Measurements from ENCODE around the gene COL18A1. TPM values are rescaled to one million over a fixed set of nuclear protein-coding genes. Genes with fewer than 3 reads are reported as not detected.

The COL18A1 gene
- total and polyA plus RNA-seq, 2 of the 8 experiments (the other 6 are each of a cell fraction or from before 2014, with no cell fraction given) = 145 to 201 TPM

DNA sequence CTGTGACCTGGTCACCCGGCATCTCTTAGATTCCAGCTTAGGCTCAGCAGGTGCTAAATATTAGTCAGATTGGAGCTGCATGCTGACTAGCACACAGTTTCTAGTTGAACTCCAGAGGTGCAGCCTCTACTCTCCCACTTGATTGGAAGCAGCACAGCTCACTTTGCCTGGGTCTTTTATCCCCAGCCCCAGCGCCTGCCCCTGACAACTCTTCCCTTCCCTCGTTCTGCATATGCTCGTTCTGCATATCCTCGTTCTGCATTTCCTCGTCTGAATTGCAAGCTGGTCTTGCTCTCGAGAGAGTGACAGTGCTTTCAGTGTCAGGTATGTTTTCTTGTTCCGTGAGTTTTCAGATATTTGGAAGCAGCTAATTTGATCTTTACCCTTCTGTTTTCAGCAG, 11.7 kb downstream of the COL18A1 start:
- CTCF ChIA-PET (ENCODE audit: partially characterized antibody) = interaction anchor here (0.9 to 5.4 kb wide), 5 partner anchors 9 to 73 kb away, joined by 3 to 32 read pairs (median 3); no protein-coding TSS in a partner anchor
- POLR2A ChIA-PET (ENCODE audit: partially characterized antibody) = interaction anchor here (1.0 to 3.9 kb wide), 6 partner anchors 8 to 108 kb away, joined by 3 to 17 read pairs (median 5); no protein-coding TSS in a partner anchor

More for the DNA sequence above, 11.7 kb downstream of the COL18A1 start:
- H2BK120ac ChIP-seq (replicated peaks; ENCODE audit: low read depth, low read length) = no peak overlapping the region
- DNase-seq (ENCODE audit: low read depth in 1 of 2, low spot score in 2 of 2) (no peak), FAIRE-seq (no peak)
- H2AK5ac ChIP-seq (ENCODE audit: low read depth, low read length) = no peak overlapping the region
- H3K4me3 ChIP-seq (ENCODE audit: extremely low read depth in 1 of 4, insufficient read depth in 2 of 4, low read depth in 3 of 4, low read length in 4 of 4) = no peak overlapping the region
- H3K27me3 ChIP-seq (replicated peaks in 1 of 4; ENCODE audit: control insufficient read depth in 3 of 4, extremely low read depth in 1 of 4, insufficient read depth in 3 of 4, low read length in 3 of 4) = no peaks in the 10 kb centered on the region
- no peak overlapping the region for H3K9ac ChIP-seq (replicated peaks in 1 of 4; ENCODE audit: extremely low read depth in 1 of 4, low read depth in 3 of 4, low read length in 3 of 4)
- no peak overlapping the region for H3K56ac ChIP-seq (replicated peaks; ENCODE audit: insufficient read length, low read depth, low read length)
- H4K91ac ChIP-seq (replicated peaks; ENCODE audit: insufficient read length, low read length) = no peak overlapping the region
- no peak overlapping the region for H4K5ac ChIP-seq (ENCODE audit: insufficient read length, low read depth, low read length)
- no peak overlapping the region for H3K23ac ChIP-seq (ENCODE audit: insufficient read length)
- no peaks in the 10 kb centered on the region for H3K23me2 ChIP-seq (ENCODE audit: low read depth, low read length)
- H2BK5ac ChIP-seq (ENCODE audit: low read depth, low read length) = no peak overlapping the region
- H2AFZ ChIP-seq (ENCODE audit: low read length) = no peak overlapping the region
- H2BK12ac ChIP-seq (ENCODE audit: low read depth, low read length) = peak overlapping the region; percentile 75; the same call in 1 of the 2 replicates
- no peak overlapping the region for H3K4ac ChIP-seq (replicated peaks; ENCODE audit: insufficient read length, low read depth, low read length)
- no peak for TF ChIP-seq BACH1 (IDR thresholded peaks at IDR 0.05; ENCODE audit: low read length)
- TF ChIP-seq SIN3A (conservative IDR thresholded peaks at IDR 0.05 in 1 of 2, IDR thresholded peaks at IDR 0.05 in 1 of 2; ENCODE audit: low read depth in 1 of 2, low read length in 2 of 2) = 0 out of 4 replicates have a peak, but pooled peaks of 1 of the 2 experiments have one; percentile 34
- H3K18ac ChIP-seq (ENCODE audit: extremely low read depth, low read length) = peak overlapping the region; percentile 60
- peaks cover 32% of the 10 kb centered on the region for H3K79me1 ChIP-seq (ENCODE audit: low read depth, low read length)
- H3K36me3 ChIP-seq (ENCODE audit: control insufficient read depth in 2 of 4, insufficient read depth in 4 of 4, low read length in 3 of 4) = peaks cover 0 to 4% (median 0%) of the 10 kb centered on the region in 4 experiments; a peak in 2 of 8 replicates
- peaks cover 55 to 71% of the 10 kb centered on the region in 2 experiments for H4K20me1 ChIP-seq (replicated peaks in 1 of 2; ENCODE audit: control insufficient read depth in 1 of 2, insufficient read depth in 2 of 2, low read length in 2 of 2)
- peak overlapping the region in 1 of 2 experiments; percentile 37; a peak in 2 of 4 replicates for H3K4me2 ChIP-seq (ENCODE audit: insufficient read depth in 1 of 2, low read depth in 2 of 2, low read length in 2 of 2)
- H2BK15ac ChIP-seq (ENCODE audit: low read length) = no peak overlapping the region
- no peak overlapping the region for H3K27ac ChIP-seq (ENCODE audit: low read depth, low read length)
- peaks cover 50 to 100% of the 10 kb centered on the region in 2 experiments for H3K79me2 ChIP-seq (ENCODE audit: control insufficient read depth in 1 of 2, insufficient read depth in 2 of 2, low read length in 2 of 2)
- H4K8ac ChIP-seq (ENCODE audit: extremely low read depth, insufficient read depth, low read length) = no peak overlapping the region
- H2BK20ac ChIP-seq (ENCODE audit: low read length) = no peak overlapping the region
- no peak overlapping the region for H3K14ac ChIP-seq (ENCODE audit: insufficient read length)
- 44% methylated on average over 8 of the region's 8 CpGs; no CpG with 5 or more reads in 1 of the 2 experiments for WGBS, 2 experiments (ENCODE audit: extremely low coverage in 1 of 2, insufficient coverage in 1 of 2, insufficient read length in 1 of 2, insufficient replicate concordance in 2 of 2, low coverage in 1 of 2, low lambda C conversion rate in 2 of 2, missing lambda C conversion rate in 1 of 2)
- peaks cover 4 to 41% (median 29%) of the 10 kb centered on the region in 4 experiments for H3K4me1 ChIP-seq (replicated peaks in 1 of 4; ENCODE audit: control insufficient read depth in 3 of 4, insufficient read depth in 4 of 4, low read length in 3 of 4)
- no peaks in the 10 kb centered on the region for H3K9me3 ChIP-seq (ENCODE audit: insufficient read depth in 2 of 2, low read depth in 1 of 2, low read length in 1 of 2)

All from H1 (cell line).